Esophagus squamous epithelium (tissue), 5 donors: ENCODE data around the gene ARHGAP23. TPM values are rescaled to one million over a fixed set of nuclear protein-coding genes. Genes with fewer than 3 reads are reported as not detected.
A peak's percentile ranks its signal among the peaks of the same experiment; 100 is the strongest.

Source experiments
- DNase-seq: peaks from one replicate; lab custom pipeline; 2025; lab: John Stamatoyannopoulos, UW
- H3K27ac ChIP-seq, 4 donors: fragments of 200-600 bp; sonication (generic); one replicate each; pipeline ENCODE4 v1.5.1; 2016 to 2019; ENCODE audit warnings: mild to moderate bottlenecking in 1 of 4
- H3K27me3 ChIP-seq, 4 donors: fragments of 200-600 bp; sonication (generic); 1 replicate in 3 of 4; 2 replicates in 1 of 4; pipeline versions ENCODE4 v1.5.1 to v1.6.0; 2017 to 2021; ENCODE audit warnings: antibody characterized with exemption in 1 of 4
- H3K36me3 ChIP-seq, 3 donors: fragments of 200-600 bp; sonication (generic); one replicate each; pipeline ENCODE4 v1.5.1; 2016 to 2019
- H3K4me1 ChIP-seq, 3 donors: fragments of 200-600 bp; sonication (generic); one replicate each; pipeline ENCODE4 v1.5.1; 2017 to 2019
- H3K4me3 ChIP-seq, 4 donors: fragments of 200-600 bp; sonication (generic); 1 replicate in 3 of 4; 2 replicates in 1 of 4; pipeline ENCODE4 v1.5.1; 2016 to 2019; ENCODE audit warnings: mild to moderate bottlenecking in 2 of 4, moderate library complexity in 1 of 4
- H3K9me3 ChIP-seq, 3 donors: fragments of 200-600 bp; sonication (generic); one replicate each; pipeline ENCODE4 v1.5.1; 2016 to 2019
- CTCF ChIP-seq, 6 experiments: fragments of 450-650 bp in 4 of 6; fragments of 200-600 bp in 2 of 6; sonication (generic) in 2 of 6; IDR thresholded peaks; one replicate each; pipeline ENCODE4 v1.5.1; 2016 to 2019; ENCODE audit warnings: antibody characterized with exemption in 6 of 6, mild to moderate bottlenecking in 4 of 6, moderate library complexity in 4 of 6
- POLR2A ChIP-seq, 4 donors: fragments of 450-650 bp; IDR thresholded peaks; one replicate each; pipeline ENCODE4 v1.6.1; 2017; ENCODE audit warnings: antibody characterized with exemption in 4 of 4, mild to moderate bottlenecking in 4 of 4, moderate library complexity in 3 of 4
- WGBS, 2 donors: methylation state at CpG; one replicate each; pipeline ENCODE4 v1.1.5; 2018; 5-methylcytosine and 5-hydroxymethylcytosine counted together
- intact Hi-C: fragments of 100-400 bp; cut with DNase I; formaldehyde crosslinking; loops from one replicate; pipeline ENCODE4 v1.15.0; 2022
- total RNA-seq, 4 donors: library from RNA; depleted of rRNA; stranded (reverse); fragments of >200 nt; gene quantifications; one replicate each; pipeline ENCODE4 v1.1.0, GENCODE V29; 2016
- donor health status: DM: yes; HTN: yes; CAD: no.

ARHGAP23 gene
- total RNA-seq, 4 donors from 2014 or later: 75.3 to 180 (median 102) TPM

DNA sequence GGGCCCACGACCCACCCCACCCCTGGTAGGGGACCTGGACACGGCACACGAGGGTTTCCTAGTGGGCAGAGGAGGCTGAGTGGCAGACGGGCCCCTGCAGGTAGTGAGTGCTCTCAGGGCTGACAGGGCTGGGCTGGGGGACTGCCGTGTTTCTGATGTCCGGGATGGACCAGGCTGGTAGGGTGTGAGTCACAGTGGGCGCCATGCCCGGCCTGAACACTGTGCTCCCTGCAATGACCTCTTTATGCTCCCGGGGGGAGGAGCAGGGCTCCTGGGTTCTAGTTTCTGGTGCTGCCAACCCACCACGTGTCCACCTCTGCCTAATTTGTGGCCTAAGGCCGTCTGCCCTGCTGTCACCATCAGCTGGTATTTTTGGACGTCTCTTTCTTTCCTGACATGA lies 26.3 kb downstream of the ARHGAP23 start:
- Histone ChIP-seq H3K36me3 (peaks cover 8 to 26% (median 13%) of the 10 kb centered on the region in 3 donors), H3K9me3 (no peaks in the 10 kb centered on the region), H3K4me3 (peak overlapping the region; percentile 59 to 73 (median 61)), H3K4me1 (peaks cover 63 to 95% (median 66%) of the 10 kb centered on the region in 3 donors), H3K27me3 (peaks cover 0 to 3% (median 0%) of the 10 kb centered on the region in 4 donors), H3K27ac (peak overlapping the region; percentile 87 to 94 (median 92))
- intact Hi-C loops: no loop called here
- TF ChIP-seq CTCF (IDR thresholded peaks at IDR 0.05) (no peak), POLR2A (IDR thresholded peaks at IDR 0.05) (peak in 2 of 4 donors; percentile 40 to 48)
- WGBS, 2 donors: 16 to 28% methylated on average over 5 to 10 of the region's 12 CpGs
- DNase-seq: peak; percentile 29

- TF ChIP-seq POLR2A (IDR thresholded peaks at IDR 0.05): no peak
- Histone ChIP-seq H3K9me3 (no peaks in the 10 kb centered on the region), H3K4me3 (peak overlapping the region in 3 of 4 donors; percentile 59 to 73 (median 63)), H3K36me3 (peaks cover 13 to 34% (median 16%) of the 10 kb centered on the region in 3 donors), H3K4me1 (peaks cover 54 to 88% (median 57%) of the 10 kb centered on the region in 3 donors), H3K27ac (peak overlapping the region; percentile 87 to 94 (median 92)), H3K27me3 (peaks cover 0 to 3% (median 0%) of the 10 kb centered on the region in 4 donors)
- DNase-seq: no peak
- WGBS, 2 donors: 21 to 26% methylated on average over 2 to 3 of the region's 8 CpGs
- intact Hi-C loops: no loop called here
Observed at GRCh38 chr17:38455288-38455915, 27.1 kb downstream of the ARHGAP23 start.

GRCh38 chr17:38456031-38456815 lies 28.0 kb downstream of the ARHGAP23 start:
- H3K27me3 ChIP-seq: peaks cover 0 to 3% (median 0%) of the 10 kb centered on the region in 4 donors
- DNase-seq: no peak
- H3K4me3 ChIP-seq: peak overlapping the region in 2 of 4 donors; percentile 63 to 73
- WGBS, 2 donors: 40 to 71% methylated on average over 5 to 7 of the region's 9 CpGs
- TF ChIP-seq CTCF (IDR thresholded peaks at IDR 0.05): no peak
- TF ChIP-seq POLR2A (IDR thresholded peaks at IDR 0.05): no peak
- peaks cover 13 to 43% (median 23%) of the 10 kb centered on the region in 3 donors for H3K36me3 ChIP-seq
- peak overlapping the region; percentile 87 to 94 (median 92) for H3K27ac ChIP-seq
- intact Hi-C loops: no loop called here
- peaks cover 46 to 80% (median 49%) of the 10 kb centered on the region in 3 donors for H3K4me1 ChIP-seq
- H3K9me3 ChIP-seq: no peaks in the 10 kb centered on the region

- no peak overlapping the region for H3K27ac ChIP-seq
- peaks cover 34 to 70% (median 36%) of the 10 kb centered on the region in 3 donors for H3K4me1 ChIP-seq
- no peak overlapping the region for H3K4me3 ChIP-seq
- no peak for DNase-seq
- intact Hi-C loops: no loop called here
- peaks cover 13 to 58% (median 23%) of the 10 kb centered on the region in 3 donors for H3K36me3 ChIP-seq
- H3K9me3 ChIP-seq: no peaks in the 10 kb centered on the region
- no peak for TF ChIP-seq POLR2A (IDR thresholded peaks at IDR 0.05)
- no peak for TF ChIP-seq CTCF (IDR thresholded peaks at IDR 0.05)
- peaks cover 0 to 1% (median 0%) of the 10 kb centered on the region in 4 donors for H3K27me3 ChIP-seq
- 86 to 93% methylated on average over 7 to 16 of the region's 18 CpGs for WGBS, 2 donors
Observed at GRCh38 chr17:38457577-38458371, 29.5 kb downstream of the ARHGAP23 start.

DNA sequence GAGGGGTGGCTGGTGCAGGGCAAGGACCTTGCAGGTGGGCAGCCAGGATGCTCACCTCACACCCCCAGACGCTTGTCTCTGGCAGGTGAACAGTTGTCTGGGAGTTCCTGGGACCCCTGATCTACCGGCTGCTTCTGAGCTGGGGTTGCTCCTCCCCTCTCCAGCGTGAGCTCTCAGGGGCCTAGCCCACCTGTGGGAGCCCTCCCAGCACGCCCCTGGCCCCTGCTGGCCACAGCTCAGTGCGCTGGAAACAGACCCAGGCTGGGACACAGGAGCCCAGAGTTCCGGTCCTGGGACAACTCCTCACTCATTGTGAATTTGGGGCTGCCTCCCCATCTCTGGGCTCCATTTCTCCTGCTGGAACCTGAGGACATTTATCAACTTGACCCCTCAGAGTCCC lies 30.3 kb downstream of the ARHGAP23 start:
- intact Hi-C loops: no loop called here
- no peak for DNase-seq
- H3K27me3 ChIP-seq: no peaks in the 10 kb centered on the region
- WGBS, 2 donors: no CpG with 5 or more reads among the region's 6 CpGs
- TF ChIP-seq CTCF (IDR thresholded peaks at IDR 0.05) (no peak), POLR2A (IDR thresholded peaks at IDR 0.05) (no peak)
- H3K4me1 ChIP-seq: peaks cover 34 to 70% (median 37%) of the 10 kb centered on the region in 3 donors
- peaks cover 13 to 66% (median 23%) of the 10 kb centered on the region in 3 donors for H3K36me3 ChIP-seq
- no peaks in the 10 kb centered on the region for H3K9me3 ChIP-seq
- no peak overlapping the region for H3K27ac ChIP-seq
- no peak overlapping the region for H3K4me3 ChIP-seq
